GM19372 (cell line): ENCODE data around the gene ZNG1B.
A peak's percentile ranks its signal among the peaks of the same experiment; 100 is the strongest.
"Not testable (repeated sequence)": the region's sequence is repeated elsewhere in the genome, so short reads cannot be mapped to it uniquely, and the experiment has no call there.

Experiments
- ATAC-seq: cut with Tn5 transposase; IDR thresholded peaks from one replicate; pipeline ENCODE4 v1.9.1; 2021; ENCODE audit warnings: mild to moderate bottlenecking, low read depth, moderate library complexity; ENCODE audit not compliant: unreplicated experiment

Gene ZNG1B

GRCh38 chr2:113437508-113438465, at the start of gene ZNG1B:
ZNG1B (plus strand) TSS chr2:113437691; CDS start chr2:113437869, 178 bp downstream.
- not testable (repeated sequence) for ATAC-seq

GRCh38 chr2:113390124-113390849, 47.2 kb upstream of the ZNG1B start:
- peak; percentile 89 for ATAC-seq

- ATAC-seq: no peak
These were observed 46.4 kb upstream of the ZNG1B start for GRCh38 chr2:113391073-113391472.

- ATAC-seq: no peak
These were observed 31.4 kb upstream of the ZNG1B start for GRCh38 chr2:113406114-113406513.

- ATAC-seq: no peak
These were observed 29.9 kb upstream of the ZNG1B start for GRCh38 chr2:113407446-113408099.

- ATAC-seq: not testable (repeated sequence)
These were observed 25.7 kb upstream of the ZNG1B start for GRCh38 chr2:113411725-113412352.

- not testable (repeated sequence) for ATAC-seq
These were observed 24.7 kb upstream of the ZNG1B start for GRCh38 chr2:113412774-113413173.

GRCh38 chr2:113431773-113432172, 5.7 kb upstream of the ZNG1B start:
- ATAC-seq: not testable (repeated sequence)

- not testable (repeated sequence) for ATAC-seq
These were observed 4.0 kb upstream of the ZNG1B start for GRCh38 chr2:113433468-113433867.

GRCh38 chr2:113465770-113466169, 28.3 kb downstream of the ZNG1B start:
- ATAC-seq: not testable (repeated sequence)

- not testable (repeated sequence) for ATAC-seq
These were observed 39.3 kb downstream of the ZNG1B start for GRCh38 chr2:113476688-113477368.

GRCh38 chr2:113496527-113496926, 59.0 kb downstream of the ZNG1B start:
- ATAC-seq: not testable (repeated sequence)

- ATAC-seq: not testable (repeated sequence)
These were observed 60.9 kb downstream of the ZNG1B start, which contains the start of gene FOXD4L1 for GRCh38 chr2:113498365-113498764. FOXD4L1 (plus strand) TSS chr2:113498665; CDS start chr2:113499257, 592 bp downstream.

GRCh38 chr2:113499019-113499885, 61.8 kb downstream of the ZNG1B start:
- not testable (repeated sequence) for ATAC-seq

- not testable (repeated sequence) for ATAC-seq
These were observed 62.6 kb downstream of the ZNG1B start for GRCh38 chr2:113499886-113500722.

- not testable (repeated sequence) for ATAC-seq
These were observed 63.2 kb downstream of the ZNG1B start for GRCh38 chr2:113500723-113501038.

- peak; percentile 20 for ATAC-seq
These were observed 65.0 kb downstream of the ZNG1B start for GRCh38 chr2:113502216-113503093.
